GM11168 (cell line): ENCODE results near the gene ARPC4.

Experiments used
- in situ Hi-C: fragments of 300-500 bp; cut with MboI; formaldehyde crosslinking; loops from one replicate; pipeline ENCODE4 v1.12.0; 2022; ENCODE audit warnings: low sequenced_read_pairs; ENCODE audit not compliant: unreplicated experiment

The ARPC4 gene

DNA sequence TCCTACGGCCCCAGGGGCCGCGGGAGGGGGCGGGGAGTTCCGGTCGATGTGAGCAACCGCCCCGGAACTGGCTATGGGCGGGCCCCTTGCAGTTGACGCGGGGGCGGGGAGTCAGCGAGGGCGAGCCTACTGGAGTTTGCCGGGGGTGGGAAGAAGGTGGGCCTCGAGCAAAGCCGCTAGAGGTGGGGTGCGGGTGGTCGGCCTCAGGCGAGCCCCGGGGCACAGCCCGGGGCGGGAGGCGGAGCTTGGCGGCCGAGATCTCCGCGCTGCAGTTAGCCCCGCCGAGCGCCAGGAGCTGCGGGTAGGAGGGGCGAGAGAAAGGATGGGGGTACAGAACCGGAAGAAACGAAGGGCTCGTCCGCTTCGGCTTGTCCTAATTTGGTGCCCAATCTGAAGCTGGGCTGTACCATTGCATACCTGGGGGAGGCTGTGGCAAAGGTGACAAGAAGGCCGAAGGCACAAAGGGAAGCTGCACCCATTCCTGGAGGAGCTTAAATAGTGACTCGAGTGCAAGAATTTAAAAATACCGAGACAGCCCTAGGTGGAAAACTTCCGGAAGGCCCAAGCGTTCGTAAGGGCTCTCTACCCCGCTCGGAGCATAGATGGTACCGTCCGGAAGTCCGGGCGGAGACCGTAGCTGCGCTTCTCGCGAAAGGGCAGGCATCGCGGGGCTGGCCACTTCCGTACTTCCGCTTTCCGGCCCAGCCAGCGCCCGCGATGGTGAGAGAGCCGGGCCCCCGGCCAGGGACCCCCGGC is at the start of gene ARPC4, which contains the start of gene TADA3:
Gene ARPC4, plus strand, starts transcription at position 678 of the 756 bp plus-strand sequence. Its CDS starts 40 bp downstream, at position 718.
Gene TADA3, minus strand, starts transcription at position 69 of the 756 bp plus-strand sequence. CDS start 1,007 bp downstream, outside the sequence.
- in situ Hi-C loops = no loop called here

DNA sequence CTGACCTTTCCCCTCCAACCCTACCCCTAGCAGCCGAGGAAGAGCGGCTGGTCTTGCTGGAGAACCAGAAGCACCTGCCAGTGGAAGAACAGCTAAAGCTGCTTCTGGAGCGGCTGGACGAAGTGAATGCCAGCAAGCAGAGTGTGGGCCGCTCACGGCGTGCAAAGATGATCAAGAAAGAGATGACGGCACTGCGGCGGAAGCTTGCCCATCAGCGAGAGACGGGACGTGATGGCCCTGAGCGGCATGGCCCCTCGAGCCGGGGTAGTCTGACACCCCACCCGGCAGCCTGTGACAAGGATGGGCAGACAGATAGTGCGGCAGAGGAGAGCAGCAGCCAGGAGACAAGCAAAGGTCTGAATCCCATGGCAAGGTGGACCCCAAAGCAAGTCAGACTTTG is 49.3 kb upstream of the ARPC4 start:
- in situ Hi-C loops = no loop called here

DNA sequence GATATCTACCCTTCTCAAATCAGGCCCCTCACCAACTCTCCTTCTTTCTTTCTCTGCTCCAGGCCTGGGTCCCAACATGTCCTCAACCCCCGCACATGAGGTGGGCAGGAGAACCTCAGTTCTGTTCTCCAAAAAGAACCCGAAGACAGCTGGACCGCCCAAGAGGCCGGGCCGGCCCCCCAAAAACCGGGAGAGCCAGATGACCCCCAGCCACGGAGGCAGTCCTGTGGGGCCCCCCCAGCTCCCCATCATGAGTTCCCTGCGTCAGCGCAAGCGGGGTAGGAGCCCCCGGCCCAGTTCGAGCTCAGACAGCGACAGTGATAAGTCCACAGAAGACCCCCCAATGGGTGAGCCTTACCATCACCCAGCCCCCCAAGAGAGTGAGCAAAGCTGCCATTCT is 48.7 kb upstream of the ARPC4 start:
- in situ Hi-C loops = no loop called here

DNA sequence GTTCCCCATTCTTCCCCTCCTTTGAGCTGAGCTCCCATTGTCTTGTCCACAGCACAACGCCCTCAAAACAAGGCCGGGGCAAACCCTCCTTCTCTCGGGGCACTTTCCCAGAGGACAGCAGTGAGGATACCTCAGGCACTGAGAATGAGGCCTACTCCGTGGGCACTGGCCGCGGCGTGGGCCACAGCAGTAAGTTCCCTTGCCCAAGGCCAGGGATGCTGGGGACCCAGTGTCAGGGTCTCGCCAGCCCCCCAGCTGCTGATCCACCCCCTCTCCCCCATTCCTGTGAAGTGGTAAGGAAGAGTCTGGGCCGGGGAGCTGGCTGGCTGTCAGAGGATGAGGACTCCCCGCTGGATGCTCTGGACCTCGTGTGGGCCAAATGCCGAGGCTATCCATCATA is 47.4 kb upstream of the ARPC4 start:
- in situ Hi-C loops = no loop called here

DNA sequence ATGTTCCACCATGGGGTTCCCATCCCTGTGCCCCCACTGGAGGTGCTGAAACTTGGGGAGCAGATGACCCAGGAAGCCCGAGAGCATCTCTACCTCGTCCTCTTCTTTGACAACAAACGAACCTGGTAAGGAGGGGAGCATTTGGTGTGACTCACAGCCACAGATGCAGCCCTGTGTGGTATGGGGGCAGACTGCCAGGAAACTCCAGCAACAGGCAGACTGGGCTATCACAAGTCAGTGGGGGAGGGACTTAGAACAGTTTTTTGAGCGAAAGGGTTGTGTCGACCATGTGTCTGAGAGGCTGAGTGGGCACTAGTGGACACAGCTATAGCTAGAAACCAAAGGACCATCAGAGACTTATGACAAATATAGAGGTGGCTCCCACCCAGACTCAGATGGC is 46.6 kb upstream of the ARPC4 start:
- in situ Hi-C loops = no loop called here

DNA sequence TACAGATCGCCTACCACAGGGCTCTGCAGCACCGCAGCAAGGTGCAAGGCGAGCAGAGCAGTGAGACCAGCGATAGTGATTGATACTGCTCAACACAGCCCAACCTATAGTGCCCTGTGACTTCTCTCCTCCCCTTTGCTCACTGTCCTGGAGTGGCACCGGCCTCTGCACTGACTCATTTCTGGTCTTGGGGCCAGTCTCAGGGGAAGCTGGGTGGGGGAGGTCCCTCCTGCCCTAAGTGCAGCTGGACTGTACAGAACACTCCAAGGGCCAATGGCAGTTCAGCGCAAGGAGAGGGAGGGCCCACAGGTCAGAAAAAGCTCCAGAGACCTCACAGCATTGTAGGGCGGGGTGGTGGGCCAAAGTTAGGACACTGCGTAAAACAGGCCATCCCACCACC is 45.6 kb upstream of the ARPC4 start:
- in situ Hi-C loops = no loop called here

DNA sequence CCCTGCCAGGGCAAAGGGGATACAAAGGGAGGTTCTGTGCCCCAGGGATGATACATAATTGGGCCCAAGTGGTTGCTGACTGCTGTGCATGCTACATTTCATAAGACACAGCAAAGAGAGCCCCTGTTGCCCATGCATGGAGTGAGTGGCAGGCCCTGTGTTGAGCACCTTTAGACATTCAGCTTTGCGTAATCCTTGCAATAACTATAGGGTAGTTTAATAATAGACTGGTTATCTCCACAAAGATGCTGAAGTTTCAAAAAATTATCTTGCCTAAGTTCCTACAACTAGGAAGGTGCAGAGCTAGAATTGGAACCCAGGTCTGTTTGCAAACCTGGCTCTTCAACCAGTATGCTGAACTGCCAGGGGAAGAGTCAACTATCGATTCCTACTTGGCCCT is 44.9 kb upstream of the ARPC4 start:
- in situ Hi-C loops = no loop called here

DNA sequence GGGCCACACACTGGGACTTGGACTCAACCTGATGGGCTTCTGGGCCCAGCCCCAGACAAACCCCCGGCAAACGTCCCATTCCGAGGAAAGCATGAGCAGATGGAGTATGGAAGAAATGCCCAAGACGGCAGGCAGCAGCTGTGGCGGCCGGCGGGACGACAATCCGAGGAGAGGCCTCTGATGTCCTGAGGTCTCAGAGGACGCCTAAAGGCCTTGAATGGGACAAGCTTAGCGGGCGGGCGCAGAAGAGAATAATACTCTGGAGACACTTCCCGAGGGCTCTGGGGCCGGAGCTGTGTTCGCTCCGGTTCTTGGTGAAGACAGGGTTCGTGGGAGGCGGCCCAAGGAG is 43.6 kb upstream of the ARPC4 start:
- in situ Hi-C loops = no loop called here

DNA sequence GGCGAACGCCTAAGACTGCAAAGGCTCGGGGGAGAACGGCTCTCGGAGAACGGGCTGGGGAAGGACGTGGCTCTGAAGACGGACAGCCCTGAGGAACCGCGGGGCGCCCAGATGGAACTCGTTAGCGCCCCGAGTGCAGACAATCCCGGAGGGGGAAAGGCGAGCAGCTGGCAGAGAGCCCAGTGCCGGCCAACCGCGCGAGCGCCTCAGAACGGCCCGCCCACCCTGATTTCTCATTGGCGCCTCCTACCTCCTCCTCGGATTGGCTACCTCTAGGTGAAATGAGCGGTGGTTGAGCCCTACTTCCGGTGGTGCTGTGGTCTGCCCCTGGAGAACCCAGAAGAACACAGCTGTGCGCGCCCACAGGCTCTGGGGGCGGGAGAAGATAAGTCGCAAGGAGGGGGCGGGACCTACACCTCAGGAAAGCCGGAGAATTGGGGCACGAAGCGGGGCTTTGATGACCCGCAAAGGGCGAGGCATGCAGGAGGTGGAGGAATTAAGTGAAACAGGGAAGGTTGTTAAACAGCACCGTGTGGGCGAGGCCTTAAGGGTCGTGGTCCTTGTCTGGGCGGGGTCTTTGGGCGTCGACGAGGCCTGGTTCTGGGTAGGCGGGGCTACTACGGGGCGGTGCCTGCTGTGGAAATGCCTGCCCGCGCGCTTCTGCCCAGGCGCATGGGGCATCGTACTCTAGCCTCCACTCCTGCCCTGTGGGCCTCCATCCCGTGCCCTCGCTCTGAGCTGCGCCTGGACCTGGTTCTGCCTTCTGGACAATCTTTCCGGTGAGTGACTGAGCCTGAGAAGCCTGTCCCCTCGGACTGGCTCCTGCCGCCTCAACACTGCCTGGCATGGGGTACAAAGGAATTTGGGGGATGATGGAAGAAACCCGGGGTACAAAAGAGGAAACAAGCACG is 43.0 kb upstream of the ARPC4 start, which contains the start of gene OGG1:
Gene OGG1, plus strand, starts transcription at position 308 of the 911 bp plus-strand sequence. Its CDS starts 335 bp downstream, at position 643.
- in situ Hi-C loops = no loop called here

DNA sequence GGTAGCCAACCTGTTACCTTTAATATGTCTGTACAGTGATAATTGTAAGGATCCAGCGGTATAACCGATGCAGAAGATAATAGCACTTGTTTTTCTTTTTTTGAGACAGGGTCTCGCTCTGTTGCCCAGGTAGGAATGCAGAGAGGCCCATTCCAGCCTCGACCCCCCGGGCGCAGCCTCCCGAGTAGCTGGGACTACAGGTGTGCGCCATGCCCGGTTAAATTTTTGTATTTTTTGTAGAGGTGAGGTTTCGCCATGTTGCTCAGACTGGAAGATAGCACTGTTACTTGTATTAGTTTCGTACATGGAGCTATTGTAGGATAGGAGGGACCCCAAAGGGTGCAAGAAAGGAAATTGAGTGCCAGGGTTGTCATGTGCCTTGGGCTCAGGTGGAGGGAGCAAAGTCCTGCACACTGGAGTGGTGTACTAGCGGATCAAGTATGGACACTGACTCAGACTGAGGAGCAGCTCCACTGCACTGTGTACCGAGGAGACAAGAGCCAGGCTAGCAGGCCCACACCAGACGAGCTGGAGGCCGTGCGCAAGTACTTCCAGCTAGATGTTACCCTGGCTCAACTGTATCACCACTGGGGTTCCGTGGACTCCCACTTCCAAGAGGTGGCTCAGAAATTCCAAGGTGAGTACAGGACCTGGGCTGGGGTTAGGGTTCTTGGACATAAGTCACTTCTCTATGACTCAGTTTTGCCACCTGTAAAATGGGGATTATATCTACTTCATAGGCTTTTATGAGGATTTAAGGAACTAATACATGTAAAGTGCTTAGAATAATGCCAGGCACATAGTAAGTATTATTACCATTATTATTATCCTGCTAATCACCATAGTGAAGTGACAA is 42.1 kb upstream of the ARPC4 start:
- in situ Hi-C loops = no loop called here

DNA sequence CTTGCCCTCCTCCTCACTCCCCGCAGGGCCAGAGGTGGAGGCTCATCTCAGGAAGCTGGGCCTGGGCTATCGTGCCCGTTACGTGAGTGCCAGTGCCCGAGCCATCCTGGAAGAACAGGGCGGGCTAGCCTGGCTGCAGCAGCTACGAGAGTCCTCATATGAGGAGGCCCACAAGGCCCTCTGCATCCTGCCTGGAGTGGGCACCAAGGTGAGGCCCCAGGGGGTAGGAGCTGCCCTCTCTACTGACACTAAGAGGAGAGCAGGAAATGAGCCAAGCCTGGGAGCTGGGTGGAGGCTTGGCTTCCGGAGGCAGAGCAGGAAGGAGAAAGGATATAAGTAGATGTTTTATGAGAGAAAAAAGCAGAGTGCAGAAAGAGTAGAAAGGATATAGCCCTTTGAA is 38.2 kb upstream of the ARPC4 start:
- in situ Hi-C loops = no loop called here

DNA sequence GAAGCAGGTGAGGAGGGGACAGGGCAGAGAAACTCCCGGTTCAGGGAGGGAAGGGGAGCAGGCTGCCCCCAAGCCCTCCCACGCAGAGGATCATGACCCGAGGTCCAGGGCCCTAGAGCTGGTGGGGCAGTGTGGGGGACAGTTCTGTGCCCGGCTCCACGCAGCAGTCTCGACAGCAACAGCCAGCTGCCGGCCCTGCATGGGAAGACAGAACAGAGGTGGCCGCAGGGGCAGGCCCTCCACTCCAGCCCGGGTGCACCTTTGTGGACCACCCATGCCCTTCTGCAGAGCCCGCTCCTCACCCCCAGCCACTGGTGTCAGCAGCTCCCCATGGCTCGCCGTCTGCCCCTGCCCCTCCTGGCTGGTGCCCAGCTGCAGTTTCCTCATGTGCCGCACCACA is 35.5 kb upstream of the ARPC4 start:
- in situ Hi-C loops = no loop called here

DNA sequence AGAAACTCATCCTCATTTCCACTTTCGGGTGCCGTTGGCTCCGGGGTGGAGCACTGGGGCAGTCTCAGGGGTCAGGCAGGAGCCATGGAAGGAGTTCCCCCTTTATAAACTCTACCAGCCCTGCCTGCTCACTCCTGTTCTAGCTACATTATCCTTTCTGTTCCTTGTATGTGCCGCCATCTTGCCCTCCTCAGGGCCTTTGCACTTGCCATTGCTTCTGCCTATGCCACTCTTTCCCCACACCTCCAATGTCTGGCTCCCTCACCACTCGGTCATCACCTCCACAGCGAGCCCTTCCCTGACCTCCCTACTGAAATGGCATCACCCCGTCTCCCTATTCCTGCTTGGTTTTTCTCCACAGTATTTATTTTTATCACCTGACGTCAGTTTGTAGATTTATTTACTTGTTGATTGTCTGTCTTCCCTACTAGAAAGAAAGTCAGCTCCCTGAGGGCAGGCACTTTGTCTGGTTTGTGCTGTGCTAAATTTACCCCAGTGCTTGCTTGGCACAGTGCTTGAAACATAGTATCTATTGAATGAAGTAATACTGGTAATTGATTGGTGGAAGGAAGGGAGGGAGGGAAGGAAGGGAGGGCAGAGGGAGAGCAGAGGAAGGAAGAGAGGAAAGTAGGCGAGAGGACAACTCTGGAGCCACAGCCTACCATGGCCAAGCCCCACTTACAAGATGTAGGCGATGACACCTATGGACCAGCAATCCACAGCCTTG is 31.9 kb upstream of the ARPC4 start:
- in situ Hi-C loops = no loop called here

DNA sequence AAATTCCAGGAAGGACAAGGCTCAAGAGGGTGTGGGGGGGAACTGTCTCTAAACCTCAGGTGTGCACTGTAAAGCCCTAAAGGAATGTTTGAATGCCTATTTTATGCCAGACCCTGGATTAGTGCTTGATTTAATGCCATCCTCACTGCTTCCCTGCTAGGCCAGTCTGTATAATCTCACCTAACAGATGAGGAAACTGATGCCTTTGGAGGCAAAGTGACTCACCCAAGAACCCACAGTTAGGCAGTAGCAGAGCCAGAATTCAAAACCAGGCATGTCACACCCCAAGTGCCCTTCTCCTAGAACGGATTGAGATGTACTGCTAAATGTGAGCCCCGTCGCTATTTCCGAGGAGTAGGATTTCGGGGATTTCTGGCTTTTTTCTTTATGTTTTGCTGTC is 31.0 kb upstream of the ARPC4 start:
- in situ Hi-C loops = no loop called here

DNA sequence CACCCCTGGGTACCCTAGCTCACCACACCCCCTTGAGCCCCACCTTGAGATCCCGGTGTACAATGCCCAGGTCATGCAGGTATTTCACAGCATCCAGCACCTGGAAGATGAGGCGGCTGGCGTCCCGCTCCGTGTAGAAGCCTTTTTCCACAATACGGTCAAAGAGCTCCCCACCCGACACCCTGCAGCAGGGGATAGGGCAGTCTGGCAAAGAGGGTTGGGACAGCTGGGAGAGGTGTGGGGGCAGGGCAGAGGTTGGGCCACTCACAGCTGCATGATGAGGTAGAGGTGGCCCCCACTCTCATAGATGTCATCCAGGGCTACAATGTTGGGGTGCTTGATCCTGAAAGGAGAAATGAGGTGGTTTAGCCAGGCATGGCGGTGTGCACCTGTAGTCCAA is 30.0 kb upstream of the ARPC4 start:
- in situ Hi-C loops = no loop called here

DNA sequence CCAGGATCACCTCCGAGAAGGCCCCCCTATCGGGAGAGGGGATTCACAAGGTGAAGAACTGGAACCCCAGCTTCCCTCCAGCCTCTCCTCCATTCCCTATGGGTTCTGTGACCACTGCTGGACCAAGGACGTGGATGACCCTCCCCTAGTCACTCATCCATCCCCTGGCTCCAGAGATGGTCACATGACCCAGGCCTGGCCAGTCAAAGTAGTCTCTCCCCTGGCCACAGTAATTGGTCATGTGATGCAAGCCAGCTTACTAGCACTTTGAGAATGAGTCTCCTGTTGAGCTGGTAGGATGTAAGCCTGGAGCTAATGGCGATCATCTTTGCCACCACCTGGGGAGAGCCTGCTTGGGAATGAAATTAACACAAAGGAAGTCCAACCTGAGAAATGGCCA is 27.0 kb upstream of the ARPC4 start:
- in situ Hi-C loops = no loop called here

DNA sequence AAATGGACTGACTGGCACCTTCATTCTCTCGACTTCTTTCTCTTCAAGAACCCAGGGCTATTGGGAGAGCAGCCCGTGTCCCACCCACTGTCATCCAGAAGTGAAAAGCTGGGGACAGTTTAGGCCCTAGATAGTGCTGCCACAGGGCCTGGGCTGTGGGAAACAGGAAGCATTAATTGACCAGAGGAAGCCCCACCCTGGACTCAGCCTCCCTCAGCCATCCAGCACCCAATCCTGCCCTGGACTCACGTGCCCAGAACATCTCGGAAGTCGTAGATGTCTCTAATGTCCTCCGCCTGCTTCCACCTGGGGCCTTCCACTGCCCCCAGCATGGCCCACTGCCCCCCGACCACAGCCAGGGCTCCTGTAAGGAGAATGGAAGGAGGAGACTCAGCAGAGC is 25.5 kb upstream of the ARPC4 start:
- in situ Hi-C loops = no loop called here

DNA sequence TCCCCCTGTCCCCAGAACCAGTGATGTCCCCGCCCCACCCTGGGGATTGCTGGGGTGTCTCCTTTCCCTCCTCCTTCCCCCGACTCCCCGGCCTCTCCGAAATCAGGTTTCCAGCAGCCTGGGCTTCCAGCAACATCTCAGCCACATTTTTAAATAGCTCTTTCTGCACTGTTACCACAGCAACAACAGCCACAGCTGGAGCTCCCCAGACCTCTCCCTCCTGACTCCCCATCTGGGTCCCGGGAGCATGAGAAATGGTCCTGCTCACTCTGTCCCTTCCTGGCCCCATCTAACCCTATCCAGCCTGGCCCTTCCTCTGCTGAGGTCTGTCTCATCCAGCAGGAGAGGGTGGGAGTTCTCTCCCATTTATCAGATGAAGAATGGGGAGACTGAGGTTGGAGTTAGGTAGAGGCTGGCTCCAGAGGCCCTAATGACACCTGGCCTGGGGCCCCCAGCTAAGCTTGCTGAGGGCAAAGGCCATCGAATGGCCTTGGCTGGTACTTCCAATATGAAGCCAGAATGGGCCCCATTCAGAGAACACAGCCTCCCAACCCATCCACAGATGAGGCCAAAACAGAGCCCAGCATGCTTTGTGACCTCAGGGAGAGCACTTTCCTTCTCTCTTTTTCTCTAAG is 24.6 kb upstream of the ARPC4 start:
- in situ Hi-C loops = no loop called here

DNA sequence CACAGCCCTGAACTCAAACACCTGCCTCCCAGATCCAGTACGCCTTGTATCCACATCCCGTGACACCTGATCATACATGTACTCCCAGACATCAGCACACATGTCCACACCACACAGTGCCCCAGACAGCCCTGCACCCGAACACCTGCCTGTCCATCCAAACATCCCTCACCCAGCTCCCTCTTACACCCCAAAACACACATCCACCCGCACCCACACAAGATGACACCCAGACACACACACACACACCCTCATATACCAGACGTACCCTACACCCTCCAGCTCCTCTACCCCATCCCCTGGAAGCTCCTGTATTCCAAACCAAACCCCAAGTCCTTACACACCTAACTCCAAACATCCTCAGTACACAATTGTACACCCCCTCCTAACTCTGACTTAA is 23.9 kb upstream of the ARPC4 start:
- in situ Hi-C loops = no loop called here
